AG04450 (cell line): ENCODE data around the gene ANKRD13A. TPM values are rescaled to one million over a fixed set of nuclear protein-coding genes. Genes with fewer than 3 reads are reported as not detected.

ENCODE experiments used
- CTCF ChIA-PET: fragments of 300-600, 350-600 bp; formaldehyde crosslinking; extraction: SDS; loops from one replicate; lab custom pipeline; 2022; ENCODE audit warnings: antibody characterized with exemption, inconsistent platforms; lab: Charles Lee
- POLR2A ChIA-PET: fragments of 350-600 bp; formaldehyde crosslinking; extraction: SDS; loops from one replicate; lab custom pipeline; 2021; ENCODE audit warnings: antibody characterized with exemption, inconsistent platforms; lab: Yijun Ruan, JAX
- DNase-seq: peaks from one replicate; pipeline ENCODE4 v3.0.0-alpha.2; 2011; ENCODE audit warnings: low read depth, low spot score
- H3K27ac ChIP-seq: one replicate; pipeline ENCODE4 v1.5.1; 2012; ENCODE audit warnings: low read depth, low read length, control low read depth
- H3K27me3 ChIP-seq: one replicate; pipeline ENCODE4 v1.6.0; 2012; ENCODE audit warnings: low read length; ENCODE audit not compliant: control insufficient read depth, insufficient read depth
- H3K4me3 ChIP-seq: 2 replicates; pipeline ENCODE4 v1.5.1; 2011; ENCODE audit warnings: mild to moderate bottlenecking, low read depth, low read length, control low read depth
- H3K9me3 ChIP-seq: 2 replicates; pipeline ENCODE4 v1.5.1; 2012; ENCODE audit warnings: low read length; ENCODE audit not compliant: control insufficient read depth, insufficient read depth
- polyA plus RNA-seq: library from polyadenylated mRNA; depleted of rRNA; stranded (reverse); fragments of >200 nt; gene quantifications from 2 replicates; pipeline ENCODE4 v1.2.3, GENCODE V29; 2011
- TF ChIP-seq, protein P1 (sequence below): IDR thresholded peaks from 2 replicates; pipeline ENCODE4 v1.5.1; 2011; ENCODE audit warnings: low read depth, low read length, control low read depth, inconsistent platforms

The ANKRD13A gene
- polyA plus RNA-seq, 1 experiment, result 246 TPM

- POLR2A ChIA-PET, result interaction anchor here (0.7 kb wide), 1 partner anchor 106 kb away, joined by 3 read pairs; no protein-coding TSS in a partner anchor
- Histone ChIP-seq H3K9me3 (no peaks in the 10 kb centered on the region), H3K27me3 (no peaks in the 10 kb centered on the region), H3K4me3 (peak overlapping the region; percentile 90), H3K27ac (no peak overlapping the region)
- DNase-seq, result no peak
- TF ChIP-seq, protein P1, sequence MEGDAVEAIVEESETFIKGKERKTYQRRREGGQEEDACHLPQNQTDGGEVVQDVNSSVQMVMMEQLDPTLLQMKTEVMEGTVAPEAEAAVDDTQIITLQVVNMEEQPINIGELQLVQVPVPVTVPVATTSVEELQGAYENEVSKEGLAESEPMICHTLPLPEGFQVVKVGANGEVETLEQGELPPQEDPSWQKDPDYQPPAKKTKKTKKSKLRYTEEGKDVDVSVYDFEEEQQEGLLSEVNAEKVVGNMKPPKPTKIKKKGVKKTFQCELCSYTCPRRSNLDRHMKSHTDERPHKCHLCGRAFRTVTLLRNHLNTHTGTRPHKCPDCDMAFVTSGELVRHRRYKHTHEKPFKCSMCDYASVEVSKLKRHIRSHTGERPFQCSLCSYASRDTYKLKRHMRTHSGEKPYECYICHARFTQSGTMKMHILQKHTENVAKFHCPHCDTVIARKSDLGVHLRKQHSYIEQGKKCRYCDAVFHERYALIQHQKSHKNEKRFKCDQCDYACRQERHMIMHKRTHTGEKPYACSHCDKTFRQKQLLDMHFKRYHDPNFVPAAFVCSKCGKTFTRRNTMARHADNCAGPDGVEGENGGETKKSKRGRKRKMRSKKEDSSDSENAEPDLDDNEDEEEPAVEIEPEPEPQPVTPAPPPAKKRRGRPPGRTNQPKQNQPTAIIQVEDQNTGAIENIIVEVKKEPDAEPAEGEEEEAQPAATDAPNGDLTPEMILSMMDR, result no peak
- CTCF ChIA-PET, result no interaction called here
These were observed 2.8 kb upstream of the ANKRD13A start for GRCh38 chr12:109996483-109996853.

GRCh38 chr12:109997393-109997792, 1.8 kb upstream of the ANKRD13A start:
- ChIA-PET POLR2A (interaction anchor here (1.2 kb wide), 1 partner anchor 109 kb away, joined by 7 read pairs; no protein-coding TSS in a partner anchor), CTCF (no interaction called here)
- TF ChIP-seq, protein P1, result no peak
- no peak for DNase-seq
- Histone ChIP-seq H3K27me3 (no peaks in the 10 kb centered on the region), H3K4me3 (no peak overlapping the region), H3K27ac (no peak overlapping the region), H3K9me3 (no peaks in the 10 kb centered on the region)

DNA sequence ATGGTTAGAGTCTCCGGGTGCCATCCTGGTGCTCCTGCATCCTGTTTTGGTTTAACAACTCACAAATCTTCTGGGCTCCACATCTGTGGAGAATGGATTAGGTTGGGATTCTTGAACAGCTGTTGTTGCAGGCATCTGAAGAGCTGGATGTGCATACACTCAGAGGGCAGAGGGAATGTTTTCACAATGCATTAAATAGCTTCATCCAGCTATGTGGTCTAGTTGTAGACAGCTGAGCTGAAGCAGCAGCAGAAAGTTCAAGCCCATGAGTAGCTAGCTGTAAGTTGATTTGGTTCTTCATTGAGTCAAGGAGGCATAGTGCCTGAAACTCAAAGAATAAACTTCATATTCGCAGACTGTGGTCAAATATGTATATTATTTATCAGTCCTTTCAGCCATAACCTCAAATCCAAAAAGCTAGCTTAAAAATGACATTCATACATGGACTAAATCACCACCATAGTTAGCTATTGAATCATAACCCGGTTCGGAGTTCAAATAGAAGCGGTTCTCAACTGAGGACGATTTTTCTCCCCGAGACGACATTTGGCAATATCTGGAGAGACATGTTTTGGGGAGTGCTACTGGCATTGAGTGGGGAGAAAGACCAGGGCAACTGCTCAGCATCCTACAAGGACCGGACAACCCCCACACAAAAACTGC, 858 bp upstream of the ANKRD13A start:
- POLR2A ChIA-PET, result interaction anchor here (0.6 to 2.6 kb wide), 8 partner anchors 24 to 214 kb away, joined by 3 to 9 read pairs (median 6); no protein-coding TSS in a partner anchor
- Histone ChIP-seq H3K27me3 (no peaks in the 10 kb centered on the region), H3K4me3 (peak overlapping the region; percentile 91), H3K9me3 (no peaks in the 10 kb centered on the region), H3K27ac (peak overlapping the region; percentile 92)
- DNase-seq, result no peak
- CTCF ChIA-PET, result interaction anchor here (1.1 kb wide), 1 partner anchor 433 kb away, joined by 5 read pairs; no protein-coding TSS in a partner anchor
- TF ChIP-seq, protein P1, result no peak

GRCh38 chr12:109999649-109999971, 380 bp downstream of the ANKRD13A start:
- Histone ChIP-seq H3K9me3 (no peaks in the 10 kb centered on the region), H3K27me3 (no peaks in the 10 kb centered on the region), H3K27ac (peak overlapping the region; percentile 81), H3K4me3 (peak overlapping the region; percentile 91)
- ChIA-PET POLR2A (interaction anchor here (0.6 to 2.6 kb wide), 6 partner anchors 23 to 126 kb away, joined by 3 to 9 read pairs (median 6); no protein-coding TSS in a partner anchor), CTCF (no interaction called here)
- TF ChIP-seq, protein P1, result no peak
- no peak for DNase-seq

DNA sequence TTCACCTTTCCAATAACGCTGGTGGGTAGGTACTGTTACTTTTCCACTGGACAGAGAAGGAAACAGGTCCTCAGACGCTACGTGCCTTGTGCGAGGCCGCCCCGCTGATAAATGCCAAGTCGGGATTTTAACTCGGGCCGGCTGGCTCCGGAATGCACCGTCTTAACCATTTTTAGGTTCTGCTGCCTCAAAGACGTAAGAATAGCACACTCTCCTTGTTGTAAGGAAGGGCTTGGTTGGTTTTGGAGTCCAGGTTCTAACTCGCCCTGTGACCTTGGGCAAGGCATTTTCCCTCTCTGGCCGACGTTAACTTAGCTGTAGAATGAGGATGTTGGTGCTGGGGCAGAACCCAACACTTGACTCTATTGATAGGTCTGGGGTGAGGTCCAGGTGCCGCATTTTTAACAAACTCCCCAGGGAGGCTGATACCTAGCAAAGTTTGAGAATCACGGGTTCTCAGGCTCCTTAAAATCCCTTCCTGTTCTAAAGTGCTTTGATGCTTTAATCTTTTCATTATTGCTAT, 814 bp downstream of the ANKRD13A start:
- Histone ChIP-seq H3K4me3 (peak overlapping the region; percentile 91), H3K9me3 (no peaks in the 10 kb centered on the region), H3K27me3 (no peaks in the 10 kb centered on the region), H3K27ac (peak overlapping the region; percentile 81)
- no peak for DNase-seq
- ChIA-PET POLR2A (interaction anchor here (1.7 to 2.6 kb wide), 2 partner anchors 23 to 24 kb away, joined by 7 to 9 read pairs; no protein-coding TSS in a partner anchor), CTCF (interaction anchor here (0.6 to 1.0 kb wide), 2 partner anchors 25 to 431 kb away, joined by 4 to 5 read pairs; no protein-coding TSS in a partner anchor)
- TF ChIP-seq, protein P1, result no peak
